K562 (cell line): ENCODE data around the gene SACS. TPM values are rescaled to one million over a fixed set of nuclear protein-coding genes. Genes with fewer than 3 reads are reported as not detected.

Source experiments
- ATAC-seq: fragments of 200-7000 bp; cut with Tn5 transposase; 3 replicates; pipeline ENCODE4 v1.9.1; 2020; ENCODE audit warnings: moderate library complexity
- BruUV-seq: library from RNA; stranded (reverse); fragments of 400-500 nt; replicated peaks from 2 replicates; lab custom pipeline; 2021; lab: Mats Ljungman, UMichigan
- CTCF ChIA-PET: fragments of 300-600 bp; formaldehyde crosslinking; extraction: SDS; loops from one replicate; lab custom pipeline; 2021; ENCODE audit warnings: low intra/inter-chr PET ratio; lab: Yijun Ruan, JAX
- POLR2A ChIA-PET: fragments of 300-600, 350-650 bp; sonication (Branson Sonifier 250); formaldehyde crosslinking; extraction: SDS; loops from one replicate; lab custom pipeline; 2021; ENCODE audit warnings: antibody characterized with exemption, inconsistent platforms; lab: Yijun Ruan, JAX
- DNase-seq, 4 experiments: peaks; one replicate each; pipeline versions ENCODE4 v3.0.0 to v3.0.0-alpha.2; 2011 to 2018; ENCODE audit warnings: low spot score in 3 of 4, mixed read lengths in 3 of 4; ENCODE audit errors: extremely low read depth in 1 of 4
- FAIRE-seq: peaks from 2 replicates; lab custom pipeline; 2011; peaks lifted over from hg19 to GRCh38; lab: Jason Lieb, UNC
- H2AFZ ChIP-seq: 2 replicates; pipeline ENCODE4 v1.6.0; 2011; ENCODE audit warnings: low read depth, low read length, control low read depth, inconsistent platforms
- H3K27ac ChIP-seq: fragments of 200-600 bp; 3 replicates; pipeline ENCODE4 v1.8.0; 2011; ENCODE audit warnings: low read depth, mild to moderate bottlenecking, control low read depth, inconsistent platforms, low read length, moderate library complexity, mixed read lengths; ENCODE audit errors: extremely low read depth
- H3K27me3 ChIP-seq, 2 experiments: fragments of 300-600 bp in 1 of 2; 2 replicates in 1 of 2; 3 replicates in 1 of 2; pipeline versions ENCODE4 v1.6.0 to v1.8.0; 2011; ENCODE audit warnings: inconsistent platforms in 2 of 2, low read length in 2 of 2, mild to moderate bottlenecking in 1 of 2, mixed read lengths in 1 of 2, moderate library complexity in 1 of 2; ENCODE audit not compliant: control insufficient read depth in 2 of 2, insufficient read depth in 2 of 2
- H3K36me3 ChIP-seq: fragments of 300-600 bp; 3 replicates; pipeline ENCODE4 v1.8.0; 2011; ENCODE audit warnings: mild to moderate bottlenecking, low read length, inconsistent platforms; ENCODE audit not compliant: control insufficient read depth, insufficient read depth
- H3K4me1 ChIP-seq, 2 experiments: fragments of 200-600 bp in 1 of 2; replicated peaks in 1 of 2; 2 replicates in 1 of 2; 3 replicates in 1 of 2; pipeline versions ENCODE4 v1.5.1 to v1.8.0; 2011; ENCODE audit warnings: inconsistent platforms in 2 of 2, low read length in 2 of 2, mild to moderate bottlenecking in 1 of 2, mixed read lengths in 1 of 2, moderate library complexity in 1 of 2; ENCODE audit not compliant: control insufficient read depth in 2 of 2, insufficient read depth in 2 of 2
- H3K4me2 ChIP-seq: 2 replicates; pipeline ENCODE4 v1.6.1; 2011; ENCODE audit warnings: low read length, control low read depth, inconsistent platforms, mixed read lengths; ENCODE audit not compliant: insufficient read depth
- H3K4me3 ChIP-seq: fragments of 200-600 bp; sonication (generic), shearing (Covaris generic); 2 replicates; pipeline ENCODE4 v1.5.1; 2016; ENCODE audit warnings: control low read depth, inconsistent platforms
- H3K79me2 ChIP-seq: fragments of 200-600 bp; 3 replicates; pipeline ENCODE4 v1.8.0; 2011; ENCODE audit warnings: low read length, inconsistent platforms; ENCODE audit not compliant: control insufficient read depth, insufficient read depth
- H3K9ac ChIP-seq, 2 experiments: 2 replicates each; pipeline versions ENCODE4 v1.6.0 to v1.6.1; 2011; ENCODE audit warnings: low read depth in 2 of 2, low read length in 2 of 2, control low read depth in 1 of 2, inconsistent platforms in 1 of 2, mild to moderate bottlenecking in 1 of 2, mixed read lengths in 1 of 2; ENCODE audit not compliant: insufficient read depth in 1 of 2
- H3K9me1 ChIP-seq: one replicate; pipeline ENCODE4 v1.6.0; 2011; ENCODE audit warnings: inconsistent platforms, mild to moderate bottlenecking, low read length, moderate library complexity; ENCODE audit not compliant: control insufficient read depth, insufficient read depth
- H3K9me3 ChIP-seq: replicated peaks from 2 replicates; pipeline ENCODE4 v1.5.1; 2011; ENCODE audit warnings: low read depth, low read length, inconsistent platforms; ENCODE audit not compliant: control insufficient read depth, insufficient read depth
- H4K20me1 ChIP-seq: replicated peaks from 2 replicates; pipeline ENCODE4 v1.6.1; 2011; ENCODE audit warnings: low read length, inconsistent platforms, mixed read lengths; ENCODE audit not compliant: control insufficient read depth, insufficient read depth
- ARNT ChIP-seq, 2 experiments: fragments of 450-650 bp; IDR thresholded peaks; 2 replicates each; pipeline ENCODE4 v1.6.1; 2016; ENCODE audit warnings: mild to moderate bottlenecking in 1 of 2
- BRD4 ChIP-seq: fragments of 200-600 bp; sonication (generic); IDR thresholded peaks from 2 replicates; pipeline ENCODE4 v1.6.1; 2017; ENCODE audit warnings: inconsistent platforms
- EP400 ChIP-seq: fragments of 450-650 bp; IDR thresholded peaks from 2 replicates; pipeline ENCODE4 v1.6.1; 2017; ENCODE audit warnings: antibody characterized with exemption, mild to moderate bottlenecking, moderate library complexity
- LCOR ChIP-seq: sonication (generic); formaldehyde crosslinking; IDR thresholded peaks from 2 replicates; pipeline ENCODE4 v1.8.0; 2022; ENCODE audit warnings: mild to moderate bottlenecking, missing genetic modification reagents
- ZBTB17 ChIP-seq: fragments of 450-650 bp; formaldehyde crosslinking; IDR thresholded peaks from 2 replicates; pipeline ENCODE4 v1.4.0; 2020; ENCODE audit warnings: mild to moderate bottlenecking
- ZNF140 ChIP-seq: fragments of 250-450 bp; sonication (Bioruptor Pico); IDR thresholded peaks from 2 replicates; pipeline ENCODE4 v1.8.0; 2021; ENCODE audit warnings: moderate library complexity, mild to moderate bottlenecking, inconsistent platforms
- WGBS: fragments of 100-300 bp; shearing (Covaris generic); methylation state at CpG from one replicate; pipeline ENCODE4 v1.1.6; 2016; ENCODE audit warnings: low coverage, mixed read lengths; ENCODE audit not compliant: insufficient coverage; ENCODE audit errors: missing lambda C conversion rate; 5-methylcytosine and 5-hydroxymethylcytosine counted together
- in situ Hi-C: fragments of 300-500 bp; cut with MboI; formaldehyde crosslinking; loops from 4 replicates; pipeline ENCODE4 v1.15.0; 2018; ENCODE audit warnings: inconsistent platforms, mixed read lengths
- intact Hi-C: fragments of 100-400 bp; cut with micrococcal nuclease; formaldehyde crosslinking; loops from 2 replicates; pipeline ENCODE4 v1.14.2; 2022
- polyA plus RNA-seq, 8 experiments: library from polyadenylated mRNA; depleted of rRNA in 4 of 8; stranded (reverse) in 5 of 8; unstranded in 3 of 8; fragments of >200 nt; fragmentation: Nextera tagmentation in 2 of 8; fragmentation: Illumina TruSeq in 1 of 8; extraction: Ambion mirVana in 2 of 8; extraction: Trizol in 1 of 8; gene quantifications; 2 replicates each; pipeline versions ENCODE4 v1.2.1 to v1.2.3, GENCODE V29; 2011 to 2014; ENCODE audit warnings: inconsistent platforms in 1 of 8, missing spikeins in 1 of 8
- total RNA-seq, 7 experiments: library from RNA; depleted of rRNA in 6 of 7; stranded (reverse); fragments of >200 nt in 6 of 7; fragmentation: Illumina TruSeq in 2 of 7; extraction: Trizol in 2 of 7; gene quantifications; 2 replicates each; pipeline versions ENCODE4 v1.2.1 to v1.2.3, GENCODE V29; 2011 to 2021; ENCODE audit warnings: low replicate concordance in 1 of 7
- TF ChIP-seq, protein P1 (sequence below): fragments of 250-450 bp; sonication (Bioruptor Pico); IDR thresholded peaks from 2 replicates; pipeline ENCODE4 v1.5.0; 2021; ENCODE audit warnings: mild to moderate bottlenecking, moderate library complexity
- TF ChIP-seq, protein P2 (sequence below): sonication (generic); formaldehyde crosslinking; IDR thresholded peaks from 2 replicates; pipeline ENCODE4 v1.8.1; 2023; ENCODE audit warnings: mild to moderate bottlenecking, missing genetic modification reagents
- TF ChIP-seq, protein P3 (sequence below): fragments of 450-650 bp; IDR thresholded peaks from 2 replicates; pipeline ENCODE4 v1.6.1; 2016; ENCODE audit warnings: mild to moderate bottlenecking
- TF ChIP-seq, protein P4 (sequence below): IDR thresholded peaks from 2 replicates; pipeline ENCODE4 v1.6.1; 2012; ENCODE audit warnings: low read depth, low read length, improper control_type of control experiment, borderline replicate concordance

SACS gene
- total and polyA plus RNA-seq, 9 of the 15 experiments (the other 6 are each of a cell fraction or from before 2014, with no cell fraction given): 4.7 to 28.2 (median 18.9) TPM

DNA sequence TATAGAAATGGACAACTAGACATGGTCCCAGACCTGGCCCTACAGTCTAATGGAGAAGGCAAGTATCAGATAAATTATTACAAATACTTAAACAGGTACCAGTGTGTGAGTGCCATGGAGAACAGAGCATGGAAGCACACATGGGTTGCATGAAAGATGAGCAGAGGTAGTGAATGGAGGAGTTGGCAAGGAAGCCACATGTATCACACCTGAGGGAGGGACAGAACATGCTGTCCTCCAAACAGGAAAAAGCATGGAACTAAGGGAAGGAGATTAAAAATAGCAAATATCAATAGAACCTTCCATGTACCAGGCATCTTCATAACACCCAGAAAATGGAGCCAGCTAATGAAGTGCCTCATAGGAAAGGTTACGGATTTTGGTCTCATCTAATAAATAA is 85.9 kb downstream of the SACS start:
- in situ Hi-C loops (no loop called here), intact Hi-C loops (no loop called here)
- no TSS peak for BruUV-seq
- H2AFZ ChIP-seq: no peak overlapping the region
- no peaks in the 10 kb centered on the region for H4K20me1 ChIP-seq
- no peak overlapping the region for H3K4me3 ChIP-seq
- TF ChIP-seq, protein P1, sequence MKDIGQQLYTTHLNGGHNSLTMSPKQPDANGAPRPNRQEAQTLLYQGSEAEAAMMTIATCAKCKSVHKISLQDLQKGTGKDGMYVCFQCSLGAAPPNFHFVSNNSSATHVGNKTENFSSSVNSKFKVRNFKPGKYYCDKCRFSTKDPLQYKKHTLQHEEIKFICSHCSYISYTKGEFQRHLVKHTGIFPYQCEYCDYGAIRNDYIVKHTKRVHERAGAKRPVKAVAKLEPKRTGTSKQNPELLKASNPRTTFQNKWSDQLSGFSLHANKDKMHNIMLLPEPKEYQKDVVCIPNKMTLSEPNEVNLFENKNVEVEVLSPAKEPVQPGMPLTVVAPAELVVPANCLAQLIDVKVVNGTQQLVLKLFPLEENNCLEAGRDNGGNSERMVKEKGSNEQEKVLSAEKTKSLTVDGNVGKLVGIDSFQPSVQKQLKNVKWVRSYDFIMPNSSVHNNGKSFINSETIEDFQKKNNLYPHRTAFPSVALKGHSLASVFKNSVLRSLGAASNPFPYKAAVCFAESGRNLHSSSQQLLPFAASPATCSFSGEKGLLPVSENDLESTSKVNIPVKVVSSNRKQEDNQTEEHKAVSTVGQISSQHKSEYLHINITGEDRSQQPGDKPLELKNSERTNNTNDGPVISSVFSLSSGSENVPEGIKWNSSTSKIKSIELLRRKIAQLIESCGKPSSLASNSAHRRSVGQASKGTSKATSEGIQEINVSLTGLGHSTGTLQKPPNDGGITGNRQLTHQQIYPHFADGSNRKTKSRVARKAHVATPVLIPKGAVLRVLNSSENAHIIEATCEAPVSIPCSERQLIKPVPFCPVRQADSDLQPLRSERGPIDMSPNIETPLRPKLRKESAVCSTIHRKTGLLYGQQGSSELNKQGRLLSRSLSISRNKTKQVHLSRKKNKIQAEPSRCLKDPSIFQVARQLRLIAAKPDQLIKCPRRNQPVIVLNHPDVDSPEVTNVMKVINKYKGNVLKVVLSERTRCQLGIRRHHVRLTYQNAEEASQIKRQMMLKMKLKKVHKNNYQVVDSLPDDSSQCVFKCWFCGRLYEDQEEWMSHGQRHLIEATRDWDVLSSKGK (CRISPR knock-in tag): no peak
- TF ChIP-seq ARNT (IDR thresholded peaks at IDR 0.05): no peak
- TF ChIP-seq ZBTB17: no peak
- no peak for TF ChIP-seq BRD4
- TF ChIP-seq, protein P2, sequence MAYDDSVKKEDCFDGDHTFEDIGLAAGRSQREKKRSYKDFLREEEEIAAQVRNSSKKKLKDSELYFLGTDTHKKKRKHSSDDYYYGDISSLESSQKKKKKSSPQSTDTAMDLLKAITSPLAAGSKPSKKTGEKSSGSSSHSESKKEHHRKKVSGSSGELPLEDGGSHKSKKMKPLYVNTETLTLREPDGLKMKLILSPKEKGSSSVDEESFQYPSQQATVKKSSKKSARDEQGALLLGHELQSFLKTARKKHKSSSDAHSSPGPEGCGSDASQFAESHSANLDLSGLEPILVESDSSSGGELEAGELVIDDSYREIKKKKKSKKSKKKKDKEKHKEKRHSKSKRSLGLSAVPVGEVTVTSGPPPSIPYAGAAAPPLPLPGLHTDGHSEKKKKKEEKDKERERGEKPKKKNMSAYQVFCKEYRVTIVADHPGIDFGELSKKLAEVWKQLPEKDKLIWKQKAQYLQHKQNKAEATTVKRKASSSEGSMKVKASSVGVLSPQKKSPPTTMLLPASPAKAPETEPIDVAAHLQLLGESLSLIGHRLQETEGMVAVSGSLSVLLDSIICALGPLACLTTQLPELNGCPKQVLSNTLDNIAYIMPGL (CRISPR knock-in tag): no peak
- TF ChIP-seq ZNF140 (CRISPR knock-in tag): no peak
- no peak for TF ChIP-seq EP400
- TF ChIP-seq, protein P3, sequence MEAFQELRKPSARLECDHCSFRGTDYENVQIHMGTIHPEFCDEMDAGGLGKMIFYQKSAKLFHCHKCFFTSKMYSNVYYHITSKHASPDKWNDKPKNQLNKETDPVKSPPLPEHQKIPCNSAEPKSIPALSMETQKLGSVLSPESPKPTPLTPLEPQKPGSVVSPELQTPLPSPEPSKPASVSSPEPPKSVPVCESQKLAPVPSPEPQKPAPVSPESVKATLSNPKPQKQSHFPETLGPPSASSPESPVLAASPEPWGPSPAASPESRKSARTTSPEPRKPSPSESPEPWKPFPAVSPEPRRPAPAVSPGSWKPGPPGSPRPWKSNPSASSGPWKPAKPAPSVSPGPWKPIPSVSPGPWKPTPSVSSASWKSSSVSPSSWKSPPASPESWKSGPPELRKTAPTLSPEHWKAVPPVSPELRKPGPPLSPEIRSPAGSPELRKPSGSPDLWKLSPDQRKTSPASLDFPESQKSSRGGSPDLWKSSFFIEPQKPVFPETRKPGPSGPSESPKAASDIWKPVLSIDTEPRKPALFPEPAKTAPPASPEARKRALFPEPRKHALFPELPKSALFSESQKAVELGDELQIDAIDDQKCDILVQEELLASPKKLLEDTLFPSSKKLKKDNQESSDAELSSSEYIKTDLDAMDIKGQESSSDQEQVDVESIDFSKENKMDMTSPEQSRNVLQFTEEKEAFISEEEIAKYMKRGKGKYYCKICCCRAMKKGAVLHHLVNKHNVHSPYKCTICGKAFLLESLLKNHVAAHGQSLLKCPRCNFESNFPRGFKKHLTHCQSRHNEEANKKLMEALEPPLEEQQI: no peak
- TF ChIP-seq LCOR (CRISPR knock-in tag): no peak
- TF ChIP-seq, protein P4, sequence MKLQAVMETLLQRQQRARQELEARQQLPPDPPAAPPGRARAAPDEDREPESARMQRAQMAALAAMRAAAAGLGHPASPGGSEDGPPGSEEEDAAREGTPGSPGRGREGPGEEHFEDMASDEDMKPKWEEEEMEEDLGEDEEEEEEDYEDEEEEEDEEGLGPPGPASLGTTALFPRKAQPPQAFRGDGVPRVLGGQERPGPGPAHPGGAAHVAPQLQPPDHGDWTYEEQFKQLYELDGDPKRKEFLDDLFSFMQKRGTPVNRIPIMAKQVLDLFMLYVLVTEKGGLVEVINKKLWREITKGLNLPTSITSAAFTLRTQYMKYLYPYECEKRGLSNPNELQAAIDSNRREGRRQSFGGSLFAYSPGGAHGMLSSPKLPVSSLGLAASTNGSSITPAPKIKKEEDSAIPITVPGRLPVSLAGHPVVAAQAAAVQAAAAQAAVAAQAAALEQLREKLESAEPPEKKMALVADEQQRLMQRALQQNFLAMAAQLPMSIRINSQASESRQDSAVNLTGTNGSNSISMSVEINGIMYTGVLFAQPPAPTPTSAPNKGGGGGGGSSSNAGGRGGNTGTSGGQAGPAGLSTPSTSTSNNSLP: no peak
- ATAC-seq (no peak), DNase-seq (no peak), FAIRE-seq (no peak)
- no peaks in the 10 kb centered on the region for H3K9me1 ChIP-seq
- H3K27me3 ChIP-seq: no peaks in the 10 kb centered on the region
- H3K27ac ChIP-seq: no peak overlapping the region
- H3K9me3 ChIP-seq: no peaks in the 10 kb centered on the region; the same call in 1 of the 2 replicates
- no peak overlapping the region for H3K4me2 ChIP-seq
- no peak overlapping the region for H3K9ac ChIP-seq
- ChIA-PET CTCF (no interaction called here), POLR2A (no interaction called here)
- H3K79me2 ChIP-seq: no peaks in the 10 kb centered on the region
- no peaks in the 10 kb centered on the region for H3K4me1 ChIP-seq
- H3K36me3 ChIP-seq: peaks cover 46% of the 10 kb centered on the region; the same call in 2 of the 3 replicates
- WGBS: 100% methylated on average over 1 of the region's 1 CpG
